8988T (cell line): ENCODE measurements around the gene BAIAP3.
A peak's percentile ranks its signal among the peaks of the same experiment; 100 is the strongest.

Source experiments
- DNase-seq: peaks from one replicate; pipeline ENCODE4 v3.0.0; 2011

BAIAP3 gene

DNA sequence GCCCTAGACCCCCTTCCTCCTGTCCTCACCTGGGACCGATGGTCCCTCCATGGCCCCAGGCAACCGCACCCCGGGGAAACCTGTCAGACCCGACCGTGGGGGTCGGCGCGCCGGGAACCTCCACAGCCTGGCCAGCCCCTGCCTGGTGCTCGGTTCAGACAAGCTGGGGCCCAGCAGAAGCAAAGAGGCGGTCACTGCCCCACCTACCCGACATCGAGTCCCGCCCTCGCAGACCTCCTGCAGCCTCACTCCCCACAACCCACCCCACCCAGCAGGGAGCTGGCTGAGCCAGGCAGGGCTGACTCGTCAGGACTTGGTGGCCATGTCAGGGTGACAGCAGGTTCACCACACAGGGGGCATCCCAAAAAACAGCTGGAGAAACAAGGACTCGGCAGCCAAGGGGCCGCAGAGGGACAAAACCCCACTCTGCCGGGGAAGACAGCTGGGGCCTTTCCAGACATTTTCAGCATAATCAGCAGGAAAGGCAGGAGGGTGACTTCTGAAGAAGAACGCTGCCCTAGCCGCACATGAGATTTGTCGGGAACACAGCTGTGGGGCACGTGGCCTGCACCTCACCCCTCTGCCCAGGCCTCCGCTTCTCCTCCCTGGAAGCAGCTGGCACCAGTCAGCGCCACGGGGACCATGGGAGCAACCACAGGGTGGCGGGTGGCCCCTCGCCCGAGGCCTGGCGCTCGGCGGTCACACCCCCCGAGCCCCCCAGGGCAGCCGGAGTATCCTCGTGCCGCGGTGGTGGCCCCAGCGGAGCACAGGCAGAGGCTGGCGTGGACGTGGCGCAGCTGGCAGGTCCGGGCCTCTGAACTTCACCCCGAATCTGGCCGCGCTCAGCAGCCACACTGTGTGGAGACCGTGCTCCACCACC is 41.2 kb downstream of the BAIAP3 start:
- DNase-seq: no peak

- DNase-seq: no peak
Measured at GRCh38 chr16:1375298-1375640, 41.8 kb downstream of the BAIAP3 start.

GRCh38 chr16:1375741-1376410 is 42.4 kb downstream of the BAIAP3 start:
- no peak for DNase-seq

DNA sequence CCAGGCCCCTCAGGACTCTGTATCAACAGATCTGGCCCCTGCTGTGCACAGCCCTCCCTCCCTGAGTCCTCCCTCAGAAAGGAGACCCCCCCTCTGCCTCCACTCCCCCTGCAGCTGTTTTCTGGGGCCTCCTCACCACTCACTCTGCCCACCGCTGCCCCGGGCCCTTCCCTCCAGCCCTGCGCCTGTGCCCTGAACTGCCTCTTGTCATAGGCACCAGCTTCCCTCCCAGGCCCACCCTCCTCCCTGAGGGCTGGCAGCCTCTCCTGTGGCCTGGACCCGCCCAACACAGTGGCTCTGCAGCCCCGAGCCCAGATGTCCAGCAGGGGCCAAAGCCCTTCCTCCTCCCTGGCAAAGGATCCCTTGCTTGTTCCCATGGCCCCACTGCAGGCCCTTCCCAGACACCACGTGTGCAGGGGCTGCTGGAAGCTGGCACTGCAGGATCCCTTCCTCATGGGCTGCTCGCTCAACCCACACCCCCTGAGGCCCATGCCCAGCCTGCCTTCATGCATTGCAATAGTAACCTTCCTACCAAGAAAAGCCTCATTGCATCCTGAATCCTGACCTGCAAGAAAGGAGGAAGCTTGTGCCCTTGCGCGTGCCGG is 44.1 kb downstream of the BAIAP3 start:
- DNase-seq: no peak

GRCh38 chr16:1378087-1378803 is 44.8 kb downstream of the BAIAP3 start:
- DNase-seq: no peak

DNA sequence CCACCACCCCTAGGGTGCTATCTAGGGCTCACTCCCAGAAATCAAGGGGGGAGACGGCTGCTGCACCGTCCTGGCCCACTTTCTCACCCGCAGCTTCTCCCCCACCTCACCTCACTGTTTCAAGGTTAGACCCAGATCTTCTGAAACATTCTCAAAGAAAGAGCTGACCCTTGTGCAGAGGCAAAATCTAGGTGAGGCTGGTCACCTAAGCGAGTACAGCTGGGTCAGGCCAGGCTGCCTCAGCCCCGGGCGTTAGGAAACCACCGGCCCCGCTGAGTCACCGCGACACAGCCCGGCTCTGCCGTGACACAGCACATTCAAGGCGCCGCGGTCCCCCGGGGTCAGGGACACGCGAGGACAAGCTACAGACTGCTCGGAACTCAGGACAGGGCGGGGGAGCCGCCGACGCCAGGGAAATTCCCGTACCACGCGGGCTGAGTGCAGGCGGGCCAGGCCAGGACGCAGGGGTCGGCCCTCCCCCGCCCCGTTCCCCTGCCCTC is 45.4 kb downstream of the BAIAP3 start:
- DNase-seq: no peak

DNA sequence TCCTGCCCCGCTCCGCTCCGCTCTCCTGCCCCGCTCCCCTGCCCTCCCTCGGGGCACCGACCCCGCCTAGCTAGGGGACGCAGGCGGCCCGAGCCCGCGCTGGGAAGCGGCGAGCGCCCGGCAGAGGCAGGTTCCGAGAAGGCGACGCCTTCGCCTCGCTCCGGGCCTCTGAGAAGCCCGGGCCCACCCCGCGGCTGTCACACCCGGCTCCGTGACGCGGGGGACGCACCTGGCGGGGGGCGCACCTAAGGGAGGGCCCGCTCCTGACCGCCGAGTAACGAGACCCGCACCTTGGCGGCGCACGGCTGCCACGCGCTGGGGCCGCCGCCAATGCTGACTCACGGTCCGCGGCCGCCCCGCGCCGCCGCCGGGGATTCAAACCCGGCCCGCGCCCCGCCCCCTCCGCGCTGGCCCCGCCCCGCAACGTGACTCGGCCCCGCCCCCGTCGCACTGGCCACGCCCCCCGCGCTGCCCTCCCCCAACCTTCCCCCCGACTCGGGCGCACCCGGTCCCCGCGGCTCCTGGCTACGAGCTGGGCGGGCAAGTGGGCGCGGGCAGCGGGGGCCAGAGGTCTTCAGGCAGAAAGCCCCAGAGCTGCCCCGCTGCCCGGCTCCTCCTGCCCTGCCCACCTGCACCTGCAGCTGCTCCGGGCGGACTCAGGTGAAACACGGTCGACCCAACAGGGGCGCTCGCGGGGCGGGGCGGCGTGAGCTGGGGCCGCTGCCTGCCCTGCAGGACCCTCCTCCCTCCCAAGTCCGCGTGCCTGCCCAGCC is 46.0 kb downstream of the BAIAP3 start:
- peak; percentile 60 for DNase-seq

- no peak for DNase-seq
Measured at GRCh38 chr16:1380195-1380594, 46.8 kb downstream of the BAIAP3 start.

DNA sequence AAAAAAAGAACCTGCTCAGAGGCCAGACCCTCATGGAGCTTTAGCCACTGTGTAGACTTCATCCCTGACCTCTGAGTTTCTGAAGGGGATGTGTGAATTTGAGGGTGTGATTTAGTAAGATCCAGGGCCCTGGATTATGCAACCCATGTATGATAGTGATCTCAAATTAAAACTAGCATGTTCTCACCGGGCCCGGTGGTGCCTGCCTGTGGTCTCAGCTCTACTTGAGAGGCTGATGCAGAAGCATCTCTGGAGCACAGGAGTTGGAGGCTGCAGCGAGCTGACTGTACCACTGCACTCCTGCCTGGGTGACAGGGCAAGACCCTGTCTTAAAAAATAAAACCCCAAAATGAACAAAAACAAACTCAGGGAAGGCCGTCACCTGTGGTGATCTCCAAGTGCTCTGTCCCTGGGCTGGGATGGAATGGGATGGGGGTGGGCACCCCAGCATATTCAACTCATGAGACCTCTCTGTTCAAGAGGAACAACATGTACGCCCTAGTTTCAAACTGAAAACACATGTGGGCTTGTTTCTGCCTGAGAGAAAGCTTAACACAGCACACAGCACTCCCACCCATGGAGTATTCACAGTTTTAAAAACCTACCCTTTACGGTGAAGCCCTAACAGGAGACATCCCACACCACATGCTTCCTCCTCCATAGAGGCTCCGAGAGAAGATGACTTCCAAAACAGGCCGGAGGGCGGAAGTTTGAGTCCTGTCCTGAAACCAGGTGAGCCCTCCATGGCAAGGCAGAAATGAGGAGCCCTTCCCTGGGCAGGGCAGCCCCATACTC is 48.4 kb downstream of the BAIAP3 start:
- DNase-seq: no peak

DNA sequence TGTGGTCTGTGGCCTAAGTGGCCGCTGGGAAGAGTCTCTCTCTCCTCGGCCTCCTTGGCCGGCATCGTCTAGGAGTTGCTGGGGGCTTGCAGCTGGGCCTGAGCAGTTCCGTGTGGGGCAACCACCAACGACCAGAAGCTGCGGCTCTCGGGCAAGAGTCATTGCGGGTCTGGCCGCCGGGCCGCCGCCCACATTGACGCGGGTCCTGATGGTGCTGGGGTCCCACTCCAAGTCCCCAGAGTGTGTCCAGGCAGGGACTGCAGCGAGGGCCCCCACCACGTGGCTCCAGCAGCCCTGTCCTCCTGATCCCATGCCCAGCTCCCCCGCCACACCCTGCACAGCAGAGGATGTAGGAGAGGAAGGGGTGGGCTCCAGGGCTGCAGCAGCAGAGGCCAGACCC is 50.1 kb downstream of the BAIAP3 start:
- DNase-seq: no peak

GRCh38 chr16:1385232-1385631 is 51.8 kb downstream of the BAIAP3 start:
- no peak for DNase-seq

- no peak for DNase-seq
Measured at GRCh38 chr16:1387331-1387730, 53.9 kb downstream of the BAIAP3 start.

DNA sequence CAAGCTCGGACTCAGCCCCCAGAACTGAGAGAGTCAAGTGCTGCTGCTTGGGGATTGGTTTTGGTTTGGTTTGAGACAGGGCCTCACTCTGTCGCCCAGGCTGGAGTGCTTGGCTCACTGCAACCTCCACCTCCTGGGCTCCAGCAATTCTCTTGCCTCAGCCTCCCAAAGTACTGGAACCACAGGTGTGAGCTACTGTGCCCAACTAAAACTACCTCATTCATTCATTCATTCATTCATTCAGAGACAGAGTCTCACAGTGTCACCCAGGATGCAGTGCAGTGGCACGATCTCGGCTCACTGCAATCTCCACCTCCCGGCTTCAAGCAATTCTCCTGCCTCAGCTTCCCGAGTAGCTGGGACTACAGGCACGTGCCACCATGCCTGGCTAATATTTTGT is 56.3 kb downstream of the BAIAP3 start:
- DNase-seq: no peak

GRCh38 chr16:1390239-1390779 is 56.9 kb downstream of the BAIAP3 start:
- no peak for DNase-seq

GRCh38 chr16:1392826-1393225 is 59.4 kb downstream of the BAIAP3 start:
- DNase-seq: no peak

DNA sequence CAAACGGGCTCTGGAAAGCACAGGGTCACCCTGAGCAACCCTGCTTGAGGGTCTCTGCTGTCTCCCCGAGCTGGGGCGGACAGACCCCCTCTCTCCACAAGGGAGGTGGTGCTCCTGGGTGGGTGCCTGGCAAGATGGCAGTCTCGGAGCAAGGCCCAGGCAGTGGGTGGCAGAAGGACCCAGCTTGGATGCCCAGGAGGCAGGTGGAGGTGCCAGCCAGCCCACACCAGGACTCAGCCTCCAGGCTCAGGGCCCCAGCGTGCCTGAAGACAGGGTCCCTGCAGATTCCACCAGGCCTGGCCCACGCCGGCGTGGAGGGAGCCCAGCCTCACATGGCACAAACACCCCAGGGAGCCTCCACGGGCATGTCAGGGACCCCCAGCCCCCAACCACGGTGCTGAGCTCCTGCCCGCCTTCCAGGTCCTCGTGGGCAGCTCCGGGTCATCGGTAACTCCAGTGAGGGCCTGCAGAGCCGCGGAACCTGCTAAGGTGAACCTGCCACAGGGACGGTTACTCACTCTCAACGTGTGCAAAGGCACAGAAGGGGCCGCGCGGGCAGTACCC is 60.2 kb downstream of the BAIAP3 start:
- no peak for DNase-seq

DNA sequence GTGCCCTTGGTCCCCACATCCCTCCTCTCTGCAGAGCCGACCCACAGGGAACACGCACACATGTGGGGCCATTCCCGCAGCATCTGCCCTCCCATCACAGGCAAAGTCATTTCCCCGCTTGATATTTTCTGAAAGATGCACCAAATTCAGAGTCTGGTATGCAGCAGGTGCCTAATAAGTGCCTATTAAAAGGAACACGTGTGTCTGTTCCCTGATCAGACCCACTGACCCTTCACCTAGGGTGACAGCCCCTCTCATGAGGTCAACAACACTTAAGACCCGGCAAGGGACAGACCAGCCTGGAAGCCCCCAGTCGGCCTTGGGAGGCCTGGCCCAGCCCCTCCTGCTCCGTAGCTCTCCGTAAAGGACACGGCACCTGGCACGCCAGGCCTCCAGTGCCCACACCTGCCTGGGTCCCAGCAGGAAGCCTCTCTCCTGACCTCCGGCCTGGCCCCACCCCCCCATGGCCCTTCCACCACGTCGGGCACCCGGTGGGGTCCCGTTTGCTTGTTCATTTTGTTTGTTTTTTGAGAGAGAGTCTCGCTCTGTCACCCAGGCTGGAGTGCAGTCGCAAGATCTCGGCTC is 61.0 kb downstream of the BAIAP3 start:
- DNase-seq: no peak

- DNase-seq: no peak
Measured at GRCh38 chr16:1395444-1396031, 62.1 kb downstream of the BAIAP3 start.

DNA sequence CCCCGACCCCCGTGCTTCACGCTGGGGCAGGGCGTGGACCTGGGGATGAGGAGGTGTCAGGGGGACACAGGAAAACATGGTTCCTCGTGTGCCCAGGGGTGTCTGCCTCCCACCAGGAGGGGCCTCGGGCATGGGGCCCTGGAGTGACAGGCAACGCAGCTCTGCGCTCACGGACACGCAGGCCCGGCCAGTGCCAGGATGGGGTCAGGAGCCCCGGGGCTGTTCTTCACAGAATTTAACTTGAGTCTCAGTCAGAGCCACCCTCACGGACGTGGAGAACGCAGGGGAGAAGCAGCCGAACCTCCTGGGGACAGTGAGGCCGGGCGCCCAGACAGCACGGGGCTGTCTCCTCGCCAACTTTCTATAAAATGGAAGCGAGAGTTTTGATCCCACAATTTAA is 64.3 kb downstream of the BAIAP3 start:
- no peak for DNase-seq

DNA sequence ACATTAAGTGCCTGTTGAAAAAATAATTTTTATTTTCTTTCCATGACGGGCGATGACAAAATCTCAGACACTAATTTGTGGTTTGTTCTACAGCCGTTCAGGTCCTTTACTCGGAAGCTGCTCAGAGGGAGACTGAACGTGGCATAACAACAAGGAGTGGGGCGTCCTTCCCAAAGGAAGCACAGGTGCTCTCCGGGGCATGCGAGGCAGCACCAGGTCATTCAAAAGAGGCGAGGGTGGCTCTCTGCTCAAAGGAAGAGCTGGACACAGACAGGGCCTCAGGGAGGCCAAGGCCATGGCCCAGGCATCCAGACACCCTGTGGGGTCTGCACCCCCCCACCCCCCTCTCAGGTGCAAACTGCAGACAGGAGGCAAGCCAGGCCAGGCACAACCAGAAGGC is 64.9 kb downstream of the BAIAP3 start:
- no peak for DNase-seq
